Neural progenitor cell (in vitro differentiated cells): Measurements from ENCODE around the gene LPAR5. TPM values are rescaled to one million over a fixed set of nuclear protein-coding genes. Genes with fewer than 3 reads are reported as not detected.

Source experiments
- DNase-seq: peaks from one replicate; pipeline ENCODE4 v3.0.0-alpha.2; 2016; ENCODE audit warnings: low spot score
- H2AFZ ChIP-seq: fragments of 200-600 bp; sonication (generic); replicated peaks from 2 replicates; pipeline ENCODE4 v1.6.1; 2016; ENCODE audit warnings: antibody characterized with exemption
- H3F3A ChIP-seq: fragments of 200-600 bp; sonication (generic); 2 replicates; pipeline ENCODE4 v1.6.1; 2016; ENCODE audit warnings: antibody characterized with exemption, low read depth
- H3K27ac ChIP-seq: fragments of 200-600 bp; sonication (generic); 2 replicates; pipeline ENCODE4 v1.5.1; 2016; ENCODE audit warnings: mild to moderate bottlenecking
- H3K27me3 ChIP-seq: fragments of 200-600 bp; sonication (generic); 2 replicates; pipeline ENCODE4 v1.6.1; 2016; ENCODE audit warnings: mild to moderate bottlenecking, moderate library complexity
- H3K36me3 ChIP-seq: fragments of 200-600 bp; sonication (generic); 2 replicates; pipeline ENCODE4 v1.5.1; 2016
- H3K4me1 ChIP-seq: fragments of 200-600 bp; sonication (generic); 2 replicates; pipeline ENCODE4 v1.6.1; 2016; ENCODE audit warnings: mixed run types
- H3K4me2 ChIP-seq: fragments of 200-600 bp; sonication (generic); 2 replicates; pipeline ENCODE4 v1.6.1; 2016
- H3K4me3 ChIP-seq: fragments of 200-600 bp; sonication (generic); 2 replicates; pipeline ENCODE4 v1.5.1; 2016
- H3K79me2 ChIP-seq: fragments of 200-600 bp; sonication (generic); 2 replicates; pipeline ENCODE4 v1.6.1; 2016; ENCODE audit warnings: low read depth
- H3K9ac ChIP-seq: fragments of 200-600 bp; sonication (generic); 2 replicates; pipeline ENCODE4 v1.6.1; 2016
- H3K9me3 ChIP-seq: fragments of 200-600 bp; sonication (generic); 2 replicates; pipeline ENCODE4 v1.5.1; 2016; ENCODE audit warnings: low read depth
- H4K20me1 ChIP-seq: fragments of 200-600 bp; sonication (generic); 2 replicates; pipeline ENCODE4 v1.6.1; 2016; ENCODE audit warnings: low read depth
- H3K27ac Mint-ChIP-seq: 3 replicates; pipeline ENCODE4 v1.8.0; 2021; ENCODE audit warnings: mixed read lengths
- H3K27me3 Mint-ChIP-seq: 2 replicates; pipeline ENCODE4 v1.8.0; 2022; ENCODE audit warnings: low read depth, mild to moderate bottlenecking, inconsistent platforms, moderate library complexity, mixed read lengths; ENCODE audit not compliant: insufficient read depth
- H3K36me3 Mint-ChIP-seq: 3 replicates; pipeline ENCODE4 v1.8.0; 2021; ENCODE audit warnings: mixed read lengths
- H3K4me1 Mint-ChIP-seq: 3 replicates; pipeline ENCODE4 v1.8.0; 2021; ENCODE audit warnings: mixed read lengths
- H3K4me3 Mint-ChIP-seq: 3 replicates; pipeline ENCODE4 v1.8.0; 2021; ENCODE audit warnings: mild to moderate bottlenecking, moderate library complexity, mixed read lengths
- H3K9me3 Mint-ChIP-seq: 3 replicates; pipeline ENCODE4 v1.8.0; 2020; ENCODE audit warnings: mixed read lengths
- EZH2 ChIP-seq: fragments of 200-600 bp; sonication (generic); IDR thresholded peaks from 2 replicates; pipeline ENCODE4 v1.6.1; 2017; ENCODE audit warnings: antibody characterized with exemption, mild to moderate bottlenecking, moderate library complexity
- EZH2phosphoT487 ChIP-seq: fragments of 200-600 bp; sonication (generic); IDR thresholded peaks from 2 replicates; pipeline ENCODE4 v1.6.1; 2017; ENCODE audit warnings: antibody characterized with exemption
- total RNA-seq: library from RNA; depleted of rRNA; stranded (reverse); fragments of >200 nt; gene quantifications from 2 replicates; pipeline ENCODE4 v1.2.3, GENCODE V29; 2015; ENCODE audit warnings: low replicate concordance
- TF ChIP-seq, protein P1 (sequence below): fragments of 200-600 bp; sonication (generic); IDR thresholded peaks from 2 replicates; pipeline ENCODE4 v1.5.1; 2017; ENCODE audit warnings: antibody characterized with exemption, mild to moderate bottlenecking

Gene LPAR5
- total RNA-seq, 1 donor from 2014 or later: 0.04 TPM

DNA sequence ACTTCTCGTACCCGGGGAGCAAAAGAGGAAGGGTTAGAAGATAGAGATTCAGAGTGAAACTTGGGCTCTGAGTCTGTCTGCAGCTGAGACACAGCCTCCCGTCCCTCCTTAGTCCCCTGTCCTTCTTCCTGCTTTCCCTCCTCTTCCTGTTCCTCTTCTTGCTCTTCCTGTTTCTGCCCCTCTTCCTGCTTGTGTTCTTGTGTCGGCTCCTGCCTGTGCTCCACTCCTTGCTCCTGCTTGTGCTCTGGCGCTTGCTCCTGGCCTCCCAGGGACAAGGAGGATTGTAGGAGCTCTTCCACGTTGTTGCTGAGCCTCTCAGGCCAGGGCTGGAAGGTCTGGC, 8.5 kb upstream of the LPAR5 start:
- Histone ChIP-seq H3K4me2 (no peak overlapping the region), H2AFZ (no peak overlapping the region), H3K9me3 (no peaks in the 10 kb centered on the region), H4K20me1 (no peaks in the 10 kb centered on the region), H3K4me3 (no peak overlapping the region), H3K27ac (no peak overlapping the region), H3K9ac (no peak overlapping the region), H3K36me3 (no peaks in the 10 kb centered on the region), H3K27me3 (peaks cover 9% of the 10 kb centered on the region), H3K4me1 (no peaks in the 10 kb centered on the region), H3F3A (peaks cover 5% of the 10 kb centered on the region), H3K79me2 (no peaks in the 10 kb centered on the region)
- Mint-ChIP-seq H3K27ac (peak overlapping the region; percentile 1), H3K4me3 (no peak overlapping the region), H3K4me1 (peaks cover 5% of the 10 kb centered on the region), H3K27me3 (peaks cover 13% of the 10 kb centered on the region), H3K9me3 (no peaks in the 10 kb centered on the region), H3K36me3 (peaks cover 14% of the 10 kb centered on the region)
- TF ChIP-seq, protein P1, sequence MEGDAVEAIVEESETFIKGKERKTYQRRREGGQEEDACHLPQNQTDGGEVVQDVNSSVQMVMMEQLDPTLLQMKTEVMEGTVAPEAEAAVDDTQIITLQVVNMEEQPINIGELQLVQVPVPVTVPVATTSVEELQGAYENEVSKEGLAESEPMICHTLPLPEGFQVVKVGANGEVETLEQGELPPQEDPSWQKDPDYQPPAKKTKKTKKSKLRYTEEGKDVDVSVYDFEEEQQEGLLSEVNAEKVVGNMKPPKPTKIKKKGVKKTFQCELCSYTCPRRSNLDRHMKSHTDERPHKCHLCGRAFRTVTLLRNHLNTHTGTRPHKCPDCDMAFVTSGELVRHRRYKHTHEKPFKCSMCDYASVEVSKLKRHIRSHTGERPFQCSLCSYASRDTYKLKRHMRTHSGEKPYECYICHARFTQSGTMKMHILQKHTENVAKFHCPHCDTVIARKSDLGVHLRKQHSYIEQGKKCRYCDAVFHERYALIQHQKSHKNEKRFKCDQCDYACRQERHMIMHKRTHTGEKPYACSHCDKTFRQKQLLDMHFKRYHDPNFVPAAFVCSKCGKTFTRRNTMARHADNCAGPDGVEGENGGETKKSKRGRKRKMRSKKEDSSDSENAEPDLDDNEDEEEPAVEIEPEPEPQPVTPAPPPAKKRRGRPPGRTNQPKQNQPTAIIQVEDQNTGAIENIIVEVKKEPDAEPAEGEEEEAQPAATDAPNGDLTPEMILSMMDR: no peak
- TF ChIP-seq EZH2phosphoT487 (no peak), EZH2 (no peak)
- no peak for DNase-seq

DNA sequence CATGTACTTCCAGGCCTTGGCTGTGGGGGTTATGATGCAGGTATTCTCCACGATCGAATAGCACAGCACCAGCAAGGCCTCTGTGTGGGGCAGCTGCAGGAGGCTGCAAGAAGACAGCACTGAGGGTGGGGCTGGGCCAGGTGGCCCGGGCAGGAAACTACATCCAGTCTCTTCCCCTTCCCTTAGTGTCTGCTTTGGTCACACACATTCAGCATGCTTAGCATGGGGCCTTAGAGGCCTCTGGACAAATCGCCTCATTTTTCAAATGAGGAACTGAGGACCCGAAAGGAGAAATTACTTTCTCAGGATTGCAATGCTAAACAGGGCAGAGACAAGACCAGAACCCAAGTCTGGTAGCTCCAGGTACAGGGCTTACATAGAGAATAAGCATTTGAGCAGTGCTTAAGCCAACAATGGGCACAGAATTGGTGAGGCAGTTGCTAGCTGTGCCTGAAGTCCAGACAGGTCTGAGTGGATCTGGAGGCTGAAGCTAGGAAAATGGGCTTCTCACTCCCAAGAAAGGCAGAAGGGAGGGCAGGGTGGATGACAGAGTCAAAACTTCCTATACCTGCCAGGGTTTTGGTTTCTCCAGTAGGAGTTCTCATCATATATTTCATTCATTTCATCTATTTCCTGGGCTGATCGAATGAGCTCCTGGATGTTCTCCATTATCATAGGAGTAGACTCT, 8.0 kb upstream of the LPAR5 start:
- Histone ChIP-seq H3K4me2 (no peak overlapping the region), H3K36me3 (no peaks in the 10 kb centered on the region), H3K79me2 (no peaks in the 10 kb centered on the region), H3K9me3 (no peaks in the 10 kb centered on the region), H2AFZ (no peak overlapping the region), H3K4me3 (no peak overlapping the region), H3K27ac (no peak overlapping the region), H3F3A (peaks cover 5% of the 10 kb centered on the region), H4K20me1 (no peaks in the 10 kb centered on the region), H3K9ac (no peak overlapping the region), H3K4me1 (no peaks in the 10 kb centered on the region), H3K27me3 (peaks cover 9% of the 10 kb centered on the region)
- Mint-ChIP-seq H3K27ac (no peak overlapping the region), H3K27me3 (peaks cover 13% of the 10 kb centered on the region), H3K4me1 (peaks cover 5% of the 10 kb centered on the region), H3K36me3 (peaks cover 14% of the 10 kb centered on the region), H3K4me3 (no peak overlapping the region), H3K9me3 (no peaks in the 10 kb centered on the region)
- TF ChIP-seq, protein P1: no peak
- TF ChIP-seq EZH2phosphoT487 (no peak), EZH2 (no peak)
- DNase-seq: no peak

DNA sequence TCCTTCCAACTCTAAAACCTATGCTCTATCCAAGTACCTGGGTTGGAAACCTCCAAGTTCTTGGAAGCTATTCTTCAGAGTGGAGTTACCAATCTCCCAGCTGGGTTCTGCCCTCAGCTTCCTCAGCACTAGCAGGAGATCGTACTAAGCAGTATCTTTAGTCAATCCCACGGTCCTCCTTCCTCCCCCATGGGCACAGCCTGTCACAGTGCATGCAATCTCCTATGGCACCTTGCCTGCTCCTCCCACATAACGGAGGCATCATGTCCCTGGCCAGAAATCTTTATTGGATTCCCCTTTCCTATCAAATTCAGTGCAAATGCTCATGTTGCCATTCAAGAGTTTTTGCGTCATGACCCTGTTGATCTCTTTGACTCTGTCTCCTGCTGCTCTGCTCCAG, 5.4 kb upstream of the LPAR5 start:
- H3K27me3 Mint-ChIP-seq: peaks cover 14% of the 10 kb centered on the region
- no peaks in the 10 kb centered on the region for H3K9me3 Mint-ChIP-seq
- H3K79me2 ChIP-seq: no peaks in the 10 kb centered on the region
- H3K9me3 ChIP-seq: no peaks in the 10 kb centered on the region
- H4K20me1 ChIP-seq: no peaks in the 10 kb centered on the region
- TF ChIP-seq EZH2phosphoT487 (no peak), EZH2 (no peak)
- TF ChIP-seq, protein P1: no peak
- H3K27ac ChIP-seq: no peak overlapping the region
- no peak overlapping the region for H3K27ac Mint-ChIP-seq
- peaks cover 5% of the 10 kb centered on the region for H3F3A ChIP-seq
- no peak overlapping the region for H3K4me3 ChIP-seq
- no peak overlapping the region for H3K9ac ChIP-seq
- no peak overlapping the region for H2AFZ ChIP-seq
- H3K4me1 ChIP-seq: no peaks in the 10 kb centered on the region
- peaks cover 9% of the 10 kb centered on the region for H3K27me3 ChIP-seq
- peaks cover 1% of the 10 kb centered on the region for H3K4me1 Mint-ChIP-seq
- H3K4me2 ChIP-seq: no peak overlapping the region
- no peak for DNase-seq
- H3K36me3 Mint-ChIP-seq: peaks cover under 1% of the 10 kb centered on the region
- H3K4me3 Mint-ChIP-seq: no peak overlapping the region
- H3K36me3 ChIP-seq: no peaks in the 10 kb centered on the region
